NCI-H510A treated with DMSO at 0.1 percent for 48 hours (cell line): ENCODE results near the gene ANKRD18A.
"Not testable (repeated sequence)": the region's sequence is repeated elsewhere in the genome, so short reads cannot be mapped to it uniquely, and the experiment has no call there.

Source experiments
- DNase-seq: peaks from one replicate; lab custom pipeline; 2025; lab: John Stamatoyannopoulos, UW

Gene ANKRD18A

GRCh38 chr9:38626006-38626405 is 5.6 kb upstream of the ANKRD18A start:
- DNase-seq = no peak

- DNase-seq = no peak
These were observed 2.6 kb upstream of the ANKRD18A start for GRCh38 chr9:38622951-38623350.

- DNase-seq = peak; percentile 37
These were observed 1.9 kb upstream of the ANKRD18A start for GRCh38 chr9:38622288-38622674.

- DNase-seq = peak; percentile 16
These were observed 1.3 kb upstream of the ANKRD18A start for GRCh38 chr9:38621434-38622287.

- peak; percentile 5 for DNase-seq
These were observed 594 bp downstream of the ANKRD18A start for GRCh38 chr9:38619556-38620447.

GRCh38 chr9:38598029-38598745 is 22.2 kb downstream of the ANKRD18A start:
- not testable (repeated sequence) for DNase-seq

GRCh38 chr9:38595117-38595516 is 25.3 kb downstream of the ANKRD18A start:
- not testable (repeated sequence) for DNase-seq

GRCh38 chr9:38591346-38592063 is 28.9 kb downstream of the ANKRD18A start:
- not testable (repeated sequence) for DNase-seq

GRCh38 chr9:38583765-38584164 is 36.6 kb downstream of the ANKRD18A start:
- not testable (repeated sequence) for DNase-seq

GRCh38 chr9:38580112-38580511 is 40.3 kb downstream of the ANKRD18A start:
- not testable (repeated sequence) for DNase-seq

- not testable (repeated sequence) for DNase-seq
These were observed 44.2 kb downstream of the ANKRD18A start for GRCh38 chr9:38576181-38576580.

- DNase-seq = not testable (repeated sequence)
These were observed 54.3 kb downstream of the ANKRD18A start for GRCh38 chr9:38566048-38566447.

- not testable (repeated sequence) for DNase-seq
These were observed 55.2 kb downstream of the ANKRD18A start for GRCh38 chr9:38565178-38565577.

GRCh38 chr9:38563911-38564310 is 56.5 kb downstream of the ANKRD18A start:
- not testable (repeated sequence) for DNase-seq

GRCh38 chr9:38561134-38561533 is 59.3 kb downstream of the ANKRD18A start:
- not testable (repeated sequence) for DNase-seq

GRCh38 chr9:38559172-38559571 is 61.2 kb downstream of the ANKRD18A start:
- not testable (repeated sequence) for DNase-seq

GRCh38 chr9:38557746-38558145 is 62.6 kb downstream of the ANKRD18A start:
- not testable (repeated sequence) for DNase-seq

- DNase-seq = not testable (repeated sequence)
These were observed 65.4 kb downstream of the ANKRD18A start for GRCh38 chr9:38554966-38555365.

GRCh38 chr9:38553019-38553418 is 67.4 kb downstream of the ANKRD18A start:
- not testable (repeated sequence) for DNase-seq

- not testable (repeated sequence) for DNase-seq
These were observed 73.8 kb downstream of the ANKRD18A start for GRCh38 chr9:38546497-38547163.

- DNase-seq = not testable (repeated sequence)
These were observed 79.9 kb downstream of the ANKRD18A start for GRCh38 chr9:38540535-38540934.
